T-cell (primary cell): ENCODE results near the gene FOS. TPM values are rescaled to one million over a fixed set of nuclear protein-coding genes. Genes with fewer than 3 reads are reported as not detected.

Experiments used
- ATAC-seq, 4 experiments: fragments of 200-7000 bp in 3 of 4; fragments of 150-1000 bp in 1 of 4; cut with Tn5 transposase; replicated peaks in 1 of 4; 1 replicate in 3 of 4; 2 replicates in 1 of 4; pipeline ENCODE4 v1.10.0; 2021; ENCODE audit warnings: moderate library complexity in 3 of 4, mild to moderate bottlenecking in 2 of 4, moderate number of reproducible peaks in 1 of 4
- CTCF ChIA-PET, 2 donors: fragments of 300-600 bp; sonication (Branson Sonifier 250); formaldehyde crosslinking; loops; one replicate each; lab custom pipeline; 2022; ENCODE audit warnings: antibody characterized with exemption in 2 of 2; lab: Charles Lee
- POLR2A ChIA-PET, 2 donors: fragments of 300-600 bp; sonication (Branson Sonifier 250); formaldehyde crosslinking; loops; one replicate each; lab custom pipeline; 2022; ENCODE audit warnings: antibody characterized with exemption in 2 of 2; lab: Charles Lee
- DNase-seq, 35 experiments: peaks; one replicate each; pipeline versions ENCODE4 v3.0.0 to v3.0.0-alpha.2; 2013 to 2023
- H3K27ac ChIP-seq: one replicate; pipeline ENCODE4 v1.5.1; 2013; ENCODE audit warnings: low read length
- H3K27me3 ChIP-seq, 2 experiments: replicated peaks in 1 of 2; 1 replicate in 1 of 2; 2 replicates in 1 of 2; pipeline versions ENCODE4 v1.6.1 to v1.7.0; 2013; ENCODE audit warnings: low read length in 1 of 2, mixed read lengths in 1 of 2; ENCODE audit not compliant: control insufficient read depth in 2 of 2, insufficient read depth in 2 of 2; ENCODE audit errors: extremely low read depth in 1 of 2
- H3K36me3 ChIP-seq, 2 donors: 1 replicate in 1 of 2; 2 replicates in 1 of 2; pipeline versions ENCODE4 v1.6.1 to v1.7.0; 2013; ENCODE audit warnings: low read length in 1 of 2; ENCODE audit not compliant: control insufficient read depth in 2 of 2, insufficient read depth in 1 of 2; ENCODE audit errors: extremely low read depth in 1 of 2
- H3K4me1 ChIP-seq, 2 experiments: 1 replicate in 1 of 2; 2 replicates in 1 of 2; pipeline versions ENCODE4 v1.6.1 to v1.7.0; 2013; ENCODE audit warnings: low read length in 2 of 2, mixed read lengths in 1 of 2; ENCODE audit not compliant: insufficient read depth in 2 of 2, control insufficient read depth in 1 of 2; ENCODE audit errors: extremely low read depth in 1 of 2
- H3K4me3 ChIP-seq, 2 donors: 1 replicate in 1 of 2; 2 replicates in 1 of 2; pipeline versions ENCODE4 v1.5.1 to v1.7.0; 2013; ENCODE audit warnings: mild to moderate bottlenecking in 2 of 2, low read length in 1 of 2, moderate library complexity in 1 of 2; ENCODE audit not compliant: control insufficient read depth in 1 of 2; ENCODE audit errors: extremely low read depth in 1 of 2
- H3K9me3 ChIP-seq: 2 replicates; pipeline ENCODE4 v1.7.0; 2013
- H3K27ac Mint-ChIP-seq, 2 donors: one replicate each; pipeline ENCODE4 v1.8.0; 2020 to 2021; ENCODE audit warnings: mild to moderate bottlenecking in 2 of 2, mixed read lengths in 2 of 2
- H3K27me3 Mint-ChIP-seq, 2 donors: one replicate each; pipeline ENCODE4 v1.8.0; 2021 to 2022; ENCODE audit warnings: mixed read lengths in 2 of 2
- H3K36me3 Mint-ChIP-seq: one replicate; pipeline ENCODE4 v1.8.0; 2021; ENCODE audit warnings: mixed read lengths
- H3K4me1 Mint-ChIP-seq, 3 donors: one replicate each; pipeline ENCODE4 v1.8.0; 2020 to 2022; ENCODE audit warnings: mixed read lengths in 3 of 3, mild to moderate bottlenecking in 1 of 3
- H3K4me3 Mint-ChIP-seq, 3 donors: one replicate each; pipeline ENCODE4 v1.8.0; 2020 to 2022; ENCODE audit warnings: mild to moderate bottlenecking in 3 of 3, mixed read lengths in 3 of 3, moderate library complexity in 3 of 3
- H3K9me3 Mint-ChIP-seq, 3 donors: one replicate each; pipeline ENCODE4 v1.8.0; 2020 to 2022; ENCODE audit warnings: mixed read lengths in 3 of 3
- WGBS: methylation state at CpG from one replicate; pipeline ENCODE4 v1.1.5; 2013; ENCODE audit warnings: missing lambda C conversion rate; ENCODE audit not compliant: insufficient coverage; 5-methylcytosine and 5-hydroxymethylcytosine counted together
- total RNA-seq, 35 experiments: library from RNA in 6 of 35; stranded (reverse) in 6 of 35; fragments of 120-200 nt in 1 of 35; gene quantifications; one replicate each; pipeline versions ENCODE4 v1.2.1 to v1.2.4 and lab custom pipeline; 2013 to 2026

The FOS gene
- total RNA-seq, 5 donors from 2014 or later (not counting 1 experiment from before 2014, with no cell fraction given), result 20.4 to 2,951 (median 27.1) TPM

DNA sequence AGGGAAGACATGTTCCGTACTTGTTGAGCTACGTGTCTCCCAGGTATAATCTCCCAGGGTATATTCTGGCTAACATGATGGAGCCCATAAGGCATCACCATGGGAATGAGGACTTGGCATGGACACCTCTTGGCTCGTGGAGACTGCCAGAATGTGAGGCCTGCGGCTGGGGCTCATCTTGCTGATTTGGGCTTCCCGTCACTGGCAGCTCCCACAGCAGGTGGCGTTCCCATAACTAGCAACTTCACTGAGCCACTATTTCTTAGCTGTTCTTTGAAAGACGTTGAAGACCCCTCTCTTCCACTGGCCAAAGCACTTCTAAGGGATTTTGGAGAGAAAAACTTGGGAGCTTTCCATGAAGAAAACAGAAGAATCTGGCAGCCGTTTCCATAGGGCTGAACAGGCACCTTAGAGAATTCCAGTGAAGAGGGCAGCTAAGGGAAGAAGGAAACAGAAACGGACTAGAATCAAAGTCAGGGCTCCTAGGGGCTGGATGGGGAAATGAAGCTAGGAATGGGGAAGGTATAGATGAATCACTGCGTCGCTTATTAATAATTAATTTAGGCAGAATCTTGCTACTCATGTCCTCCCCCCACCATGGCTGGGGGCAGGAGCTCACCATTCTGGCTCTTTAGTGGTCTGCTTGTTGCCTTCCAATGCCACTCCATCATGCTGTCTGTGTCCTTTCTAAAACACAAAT, 39.7 kb upstream of the FOS start:
- H3K4me1 Mint-ChIP-seq, result peaks cover 6 to 17% (median 7%) of the 10 kb centered on the region in 3 donors
- no peak overlapping the region for H3K4me3 Mint-ChIP-seq
- H3K4me3 ChIP-seq, result no peak overlapping the region
- H3K27ac Mint-ChIP-seq, result no peak overlapping the region
- DNase-seq (no peak), ATAC-seq (no peak)
- no peaks in the 10 kb centered on the region for H3K9me3 ChIP-seq
- no peak overlapping the region for H3K27ac ChIP-seq
- CTCF ChIA-PET, result interaction anchor here in 1 of 2 donors (0.9 to 1.7 kb wide), 2 partner anchors 9 to 58 kb away, joined by 3 read pairs; no protein-coding TSS in a partner anchor
- H3K4me1 ChIP-seq, result peaks cover 0 to 9% of the 10 kb centered on the region in 2 experiments
- WGBS, result 87% methylated on average over 6 of the region's 11 CpGs
- H3K9me3 Mint-ChIP-seq, result no peaks in the 10 kb centered on the region
- H3K27me3 ChIP-seq, result no peaks in the 10 kb centered on the region
- no peaks in the 10 kb centered on the region for H3K36me3 ChIP-seq
- no peaks in the 10 kb centered on the region for H3K27me3 Mint-ChIP-seq
- POLR2A ChIA-PET, result interaction anchor here (0.5 to 0.9 kb wide), 4 partner anchors 9 to 74 kb away, joined by 3 to 7 read pairs (median 5); no protein-coding TSS in a partner anchor
- no peaks in the 10 kb centered on the region for H3K36me3 Mint-ChIP-seq

DNA sequence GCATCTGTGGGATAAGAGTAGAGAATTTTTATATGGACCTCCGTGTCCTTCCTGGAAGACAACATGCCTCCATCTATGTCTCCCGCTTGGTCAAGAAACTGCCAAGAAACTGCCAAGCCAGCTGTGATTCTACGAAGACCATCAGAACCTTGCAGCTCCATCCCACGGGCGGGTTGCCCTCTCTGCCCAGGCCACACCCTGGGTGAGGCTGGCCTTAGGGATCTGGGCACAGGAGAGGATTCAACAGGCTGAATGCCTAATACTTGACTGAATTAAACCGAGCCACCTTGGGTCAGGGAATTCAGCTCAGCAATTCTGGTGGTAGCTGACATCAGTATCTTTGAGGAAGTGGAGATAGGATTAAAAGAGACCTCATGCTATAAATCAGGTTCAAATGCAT, 37.8 kb upstream of the FOS start:
- Histone ChIP-seq H3K9me3 (no peaks in the 10 kb centered on the region), H3K4me3 (no peak overlapping the region), H3K36me3 (no peaks in the 10 kb centered on the region), H3K27me3 (no peaks in the 10 kb centered on the region), H3K4me1 (no peaks in the 10 kb centered on the region), H3K27ac (no peak overlapping the region)
- Mint-ChIP-seq H3K4me1 (peaks cover 3 to 8% (median 3%) of the 10 kb centered on the region in 3 donors), H3K36me3 (no peaks in the 10 kb centered on the region), H3K9me3 (no peaks in the 10 kb centered on the region), H3K4me3 (no peak overlapping the region), H3K27ac (no peak overlapping the region), H3K27me3 (no peaks in the 10 kb centered on the region)
- 97% methylated on average over 4 of the region's 6 CpGs for WGBS
- CTCF ChIA-PET, result no interaction called here
- no peak for DNase-seq
- POLR2A ChIA-PET, result no interaction called here
- no peak for ATAC-seq

DNA sequence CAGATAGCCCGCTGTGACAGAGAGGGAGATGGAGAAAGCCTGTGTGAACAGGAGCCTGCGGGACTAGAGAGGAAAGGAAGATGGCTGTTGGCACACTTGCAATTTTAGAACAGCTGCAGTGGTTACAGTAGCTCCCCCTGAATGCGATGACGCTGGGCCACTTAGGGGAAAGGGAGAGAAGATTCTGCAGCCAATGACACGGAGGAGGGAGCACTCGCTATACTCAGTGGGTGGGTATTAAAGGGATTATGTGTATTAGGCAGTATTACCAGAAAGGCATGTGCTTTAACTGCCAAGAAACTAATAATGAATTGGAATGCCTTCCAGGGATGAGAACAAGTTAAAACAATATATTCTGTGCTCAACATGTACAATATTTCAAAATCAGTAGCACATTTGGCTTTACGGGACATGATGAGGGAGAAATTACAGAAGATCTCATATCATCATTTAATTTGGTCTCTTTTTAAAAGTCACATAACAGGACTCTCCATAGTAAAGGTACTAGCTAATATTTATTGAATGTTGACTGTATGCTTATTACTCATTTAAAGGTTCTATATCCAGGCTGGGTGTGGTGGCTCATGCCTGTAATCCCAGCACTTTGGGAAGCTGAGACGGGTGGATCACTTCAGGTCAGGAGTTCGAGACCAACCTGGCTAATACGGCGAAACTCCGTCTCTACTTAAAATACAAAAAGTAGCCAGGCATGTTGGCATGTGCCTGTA, 35.9 kb upstream of the FOS start:
- no peaks in the 10 kb centered on the region for H3K36me3 ChIP-seq
- no peaks in the 10 kb centered on the region for H3K9me3 ChIP-seq
- no peaks in the 10 kb centered on the region for H3K27me3 Mint-ChIP-seq
- no peak overlapping the region for H3K27ac Mint-ChIP-seq
- no peaks in the 10 kb centered on the region for H3K36me3 Mint-ChIP-seq
- peaks cover 21 to 27% (median 22%) of the 10 kb centered on the region in 3 donors for H3K4me1 Mint-ChIP-seq
- no peaks in the 10 kb centered on the region for H3K27me3 ChIP-seq
- no peak overlapping the region for H3K4me3 Mint-ChIP-seq
- 91% methylated on average over 9 of the region's 12 CpGs for WGBS
- peaks cover 16 to 19% of the 10 kb centered on the region in 2 experiments for H3K4me1 ChIP-seq
- no peak for DNase-seq
- H3K9me3 Mint-ChIP-seq, result no peaks in the 10 kb centered on the region
- no peak overlapping the region for H3K4me3 ChIP-seq
- no peak overlapping the region for H3K27ac ChIP-seq
- CTCF ChIA-PET, result interaction anchor here in 1 of 2 donors (0.5 kb wide), 1 partner anchor 8 kb away, joined by 5 read pairs; no protein-coding TSS in a partner anchor
- ATAC-seq, result no peak
- POLR2A ChIA-PET, result interaction anchor here in 1 of 2 donors (0.6 to 0.7 kb wide), 2 partner anchors 9 to 15 kb away, joined by 3 to 8 read pairs; no protein-coding TSS in a partner anchor

DNA sequence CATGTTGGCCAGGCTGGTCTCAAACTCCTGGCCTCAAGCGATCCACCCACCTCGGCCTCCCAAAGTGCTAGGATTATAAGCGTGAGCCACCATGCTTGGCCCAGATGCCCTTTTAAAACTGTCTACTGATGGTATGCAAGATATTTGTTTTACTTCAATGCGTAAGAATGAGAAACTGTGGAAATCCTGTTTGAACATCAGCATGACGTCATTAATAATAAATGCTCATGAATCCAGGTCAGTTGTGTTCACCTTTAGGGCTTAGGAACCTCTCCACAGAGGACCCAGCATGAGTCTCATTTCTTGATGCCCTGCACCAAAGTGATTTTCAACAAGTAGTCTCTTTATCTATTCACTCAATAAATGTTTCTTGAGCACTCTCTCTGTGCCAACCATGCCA, 34.5 kb upstream of the FOS start:
- Histone ChIP-seq H3K27ac (no peak overlapping the region), H3K27me3 (no peaks in the 10 kb centered on the region), H3K9me3 (no peaks in the 10 kb centered on the region), H3K4me3 (no peak overlapping the region), H3K4me1 (peaks cover 29 to 33% of the 10 kb centered on the region in 2 experiments), H3K36me3 (no peaks in the 10 kb centered on the region)
- ATAC-seq (no peak), DNase-seq (no peak)
- ChIA-PET CTCF (interaction anchor here in 1 of 2 donors (1.2 kb wide), 1 partner anchor 11 kb away, joined by 3 read pairs; no protein-coding TSS in a partner anchor), POLR2A (interaction anchor here in 1 of 2 donors (0.6 to 0.9 kb wide), 3 partner anchors 15 to 28 kb away, joined by 3 to 4 read pairs (median 3); no protein-coding TSS in a partner anchor)
- WGBS, result 100% methylated on average over 2 of the region's 5 CpGs
- Mint-ChIP-seq H3K27ac (no peak overlapping the region), H3K9me3 (no peaks in the 10 kb centered on the region), H3K4me1 (peaks cover 33 to 41% (median 34%) of the 10 kb centered on the region in 3 donors), H3K4me3 (no peak overlapping the region), H3K27me3 (no peaks in the 10 kb centered on the region), H3K36me3 (no peaks in the 10 kb centered on the region)

DNA sequence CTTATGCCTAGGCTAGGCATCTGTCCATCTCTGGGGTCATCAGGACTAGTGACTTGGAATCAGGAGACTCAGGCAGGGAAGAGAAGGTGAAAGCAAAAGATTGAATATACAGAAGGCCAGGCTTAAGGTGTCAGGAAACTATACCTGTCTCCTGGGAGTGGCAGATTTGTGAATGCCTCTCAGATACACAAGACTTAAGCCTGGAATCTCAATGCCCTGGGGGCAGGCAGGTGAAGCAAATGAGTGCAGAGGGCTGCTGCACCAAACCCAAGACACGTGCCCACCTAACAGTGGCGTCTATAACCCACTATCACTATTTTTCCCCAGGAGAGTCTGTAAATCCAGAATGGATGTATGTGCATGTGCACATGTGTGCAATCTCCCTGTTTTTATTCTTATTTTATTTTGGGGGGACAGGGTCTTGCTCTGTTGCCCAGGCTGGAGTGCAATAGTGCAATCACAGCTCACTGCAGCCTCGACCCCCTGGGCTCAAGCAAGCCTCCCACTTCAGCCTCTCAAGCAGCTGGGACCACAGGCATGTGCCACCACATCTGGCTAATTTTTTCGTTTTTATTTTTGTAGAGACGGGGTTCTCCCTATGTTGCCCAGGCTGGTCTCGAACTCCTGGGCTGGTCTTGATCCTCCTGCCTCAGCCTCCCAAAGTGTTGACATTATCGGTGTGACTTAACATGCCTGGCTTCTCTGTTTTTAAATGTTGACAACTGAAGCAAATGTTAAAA, 31.9 kb upstream of the FOS start:
- POLR2A ChIA-PET, result interaction anchor here (0.6 to 4.2 kb wide), 12 partner anchors 12 to 83 kb away, joined by 3 to 52 read pairs (median 5); partner anchors contain the start of gene FOS (in 1 of the 2)
- Mint-ChIP-seq H3K27ac (peak overlapping the region; percentile 88 to 90), H3K27me3 (no peaks in the 10 kb centered on the region), H3K9me3 (no peaks in the 10 kb centered on the region), H3K36me3 (no peaks in the 10 kb centered on the region), H3K4me3 (peak overlapping the region; percentile 47 to 72 (median 55)), H3K4me1 (peaks cover 54 to 58% (median 55%) of the 10 kb centered on the region in 3 donors)
- CTCF ChIA-PET, result interaction anchor here (0.6 to 3.9 kb wide), 7 partner anchors 8 to 116 kb away, joined by 3 to 32 read pairs (median 4); no protein-coding TSS in a partner anchor
- H3K9me3 ChIP-seq, result no peaks in the 10 kb centered on the region
- DNase-seq (peak in 1 of 35 experiments; percentile 6), ATAC-seq (no peak)
- H3K4me1 ChIP-seq, result peaks cover 45 to 56% of the 10 kb centered on the region in 2 experiments
- H3K27me3 ChIP-seq, result no peaks in the 10 kb centered on the region
- no peaks in the 10 kb centered on the region for H3K36me3 ChIP-seq
- H3K4me3 ChIP-seq, result peak overlapping the region; percentile 15 to 30
- H3K27ac ChIP-seq, result peak overlapping the region; percentile 83
- WGBS, result 59% methylated on average over 3 of the region's 7 CpGs
